NOMO-1 treated with DMSO at 0.1 percent for 48 hours (cell line): Measurements from ENCODE around the gene ECI1.
"Not testable (repeated sequence)": the region's sequence is repeated elsewhere in the genome, so short reads cannot be mapped to it uniquely, and the experiment has no call there.

Experiments used
- DNase-seq: peaks from one replicate; lab custom pipeline; 2025; ENCODE audit not compliant: unreplicated experiment; lab: John Stamatoyannopoulos, UW

The ECI1 gene

DNA sequence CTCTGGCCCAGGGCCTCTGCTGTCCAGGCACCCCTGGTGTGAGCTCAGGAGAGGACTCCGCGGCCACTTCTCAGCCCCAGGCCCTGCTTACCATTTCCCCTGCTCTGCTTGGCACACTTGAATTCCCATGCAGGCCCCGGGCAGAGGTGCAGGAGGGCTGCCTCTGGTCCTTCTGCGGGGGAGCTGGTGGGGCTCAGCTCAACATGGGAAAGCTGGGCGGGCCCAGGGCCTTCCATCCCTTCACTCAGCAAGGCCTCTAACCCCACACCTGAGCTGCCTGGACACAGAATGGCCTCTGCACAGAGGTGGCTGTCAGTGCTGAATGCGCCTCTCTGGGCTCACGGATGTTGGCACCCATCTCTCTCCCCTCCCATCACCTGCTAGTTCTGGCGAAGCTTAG lies 29.1 kb upstream of the ECI1 start:
- no peak for DNase-seq

DNA sequence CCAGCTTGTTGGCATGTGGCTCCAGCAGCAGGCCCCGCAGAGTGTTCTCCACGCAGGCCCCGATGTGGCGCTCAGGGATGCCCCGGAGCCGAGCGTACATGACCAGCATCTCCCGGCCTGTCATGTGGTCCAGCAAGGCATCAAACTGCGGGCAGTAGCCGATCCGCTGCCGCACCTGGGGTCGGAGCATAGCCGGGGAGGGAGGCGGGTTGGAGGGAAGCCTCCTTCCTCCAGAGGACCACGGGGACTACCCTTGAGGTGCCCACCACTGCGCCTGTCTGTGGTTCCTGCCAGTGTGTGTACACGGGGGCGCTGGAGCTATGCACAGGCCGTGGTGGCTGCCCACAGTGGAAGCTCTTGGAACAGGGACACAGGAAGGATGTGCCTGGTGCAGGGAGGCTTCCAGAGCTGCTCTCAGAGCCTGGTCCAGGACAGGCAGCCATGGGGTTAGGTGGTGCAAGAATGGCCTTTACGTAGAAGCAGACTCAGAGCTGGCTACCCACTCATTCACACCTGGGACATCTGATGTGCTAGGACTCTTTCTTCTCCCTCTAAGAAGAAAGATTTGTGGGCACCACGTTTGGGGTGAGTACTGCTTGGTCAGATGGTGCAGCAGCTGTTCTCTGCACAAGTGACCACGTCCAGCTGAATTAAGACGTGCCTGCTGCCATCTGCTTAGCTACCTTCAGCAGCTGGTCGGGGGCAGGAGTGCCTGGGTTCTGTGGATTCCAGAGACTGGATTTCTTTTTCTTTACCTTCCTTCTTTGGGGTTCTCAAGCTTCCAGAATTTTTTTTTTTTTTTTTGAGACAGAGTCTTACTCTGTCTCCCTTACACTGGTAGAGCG lies 27.8 kb upstream of the ECI1 start:
- DNase-seq = no peak

- no peak for DNase-seq
Observed at GRCh38 chr16:2278272-2278608, 26.9 kb upstream of the ECI1 start.

- DNase-seq = no peak
Observed at GRCh38 chr16:2277466-2278271, 26.3 kb upstream of the ECI1 start.

DNA sequence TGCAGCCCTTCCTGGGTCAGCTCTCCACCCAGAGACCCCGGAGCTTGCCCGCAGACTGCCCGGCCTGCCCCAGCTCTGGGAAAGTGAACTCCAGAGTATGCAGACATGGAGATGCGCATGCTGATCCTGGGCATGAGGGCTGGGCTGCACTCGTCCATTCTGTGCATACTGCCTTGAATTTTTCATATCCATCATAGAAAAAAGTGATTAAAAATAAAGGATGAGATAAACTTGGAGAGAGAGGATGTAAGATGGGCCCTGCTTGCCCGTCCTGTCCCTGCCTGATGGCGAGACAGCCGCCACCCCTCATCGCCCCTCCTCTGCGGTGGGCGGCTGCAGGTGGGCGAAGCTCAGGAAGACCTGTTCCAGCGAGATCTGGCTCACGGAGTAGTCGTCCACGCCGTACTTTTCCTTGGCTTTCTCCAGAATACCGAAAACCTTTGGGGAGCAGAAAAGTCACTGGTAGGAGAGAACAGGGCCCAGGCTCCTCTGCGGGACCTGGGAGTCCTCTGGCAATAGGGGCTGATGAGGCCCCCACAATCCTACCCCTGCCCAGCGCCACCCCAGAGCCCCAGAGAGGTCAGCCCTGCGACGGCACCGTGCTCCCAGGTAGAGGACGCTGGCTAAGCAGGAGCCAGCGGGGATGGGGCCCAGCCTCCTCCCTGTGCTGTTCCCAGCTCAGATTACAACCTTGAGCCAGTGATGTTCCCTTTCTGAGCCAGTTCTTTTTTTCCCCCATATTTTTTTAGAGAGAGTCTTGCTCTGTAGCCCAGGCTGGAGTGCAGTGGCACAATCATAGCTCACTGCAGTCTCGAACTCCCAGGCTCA lies 25.2 kb upstream of the ECI1 start:
- DNase-seq = no peak

DNA sequence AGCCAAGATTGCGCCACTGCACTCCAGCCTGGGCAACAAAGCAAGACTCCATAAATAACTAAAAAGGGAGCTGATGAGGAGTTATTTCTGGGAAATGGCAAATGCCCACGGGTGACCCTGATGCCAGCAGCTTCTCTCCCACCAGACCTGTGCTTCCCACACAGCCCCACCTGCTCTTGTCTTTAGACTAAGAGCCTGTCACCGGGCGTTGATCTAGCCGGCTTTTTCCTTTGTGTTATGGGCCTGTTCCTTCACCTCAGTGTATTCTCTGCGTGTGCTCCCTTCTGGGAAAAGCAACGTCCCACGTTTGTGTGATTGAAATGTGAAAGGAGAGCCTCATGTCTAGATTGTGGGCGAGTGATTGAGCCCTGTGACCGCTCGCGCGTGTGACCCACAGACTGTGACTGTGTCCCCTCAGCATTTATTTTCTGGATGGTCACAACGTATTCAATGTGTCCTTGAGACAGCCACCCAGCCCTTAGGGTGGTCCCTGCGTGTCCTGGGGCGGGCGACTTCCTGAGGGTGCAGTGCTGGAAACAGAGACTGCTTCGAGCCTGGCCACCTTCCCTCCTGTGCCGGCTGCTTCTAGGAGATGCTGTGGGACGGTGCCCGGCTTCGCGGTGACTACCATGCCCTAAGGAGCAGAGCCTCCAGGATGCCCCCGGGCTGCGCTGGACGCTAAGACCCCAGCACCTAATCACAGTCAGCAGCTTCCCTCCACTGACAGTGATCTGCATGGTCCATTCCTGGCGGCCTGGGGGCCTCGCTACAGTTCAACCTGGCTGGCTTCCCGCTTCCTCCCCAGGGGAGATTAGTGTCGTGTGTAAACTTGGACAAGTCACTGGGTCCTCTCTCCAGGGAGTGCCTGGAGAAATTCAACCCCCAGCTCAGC lies 24.3 kb upstream of the ECI1 start:
- DNase-seq = no peak

- no peak for DNase-seq
Observed at GRCh38 chr16:2273931-2274330, 22.5 kb upstream of the ECI1 start.

- DNase-seq = no peak
Observed at GRCh38 chr16:2273484-2273883, 22.1 kb upstream of the ECI1 start.

GRCh38 chr16:2271848-2272461 lies 20.6 kb upstream of the ECI1 start:
- no peak for DNase-seq

DNA sequence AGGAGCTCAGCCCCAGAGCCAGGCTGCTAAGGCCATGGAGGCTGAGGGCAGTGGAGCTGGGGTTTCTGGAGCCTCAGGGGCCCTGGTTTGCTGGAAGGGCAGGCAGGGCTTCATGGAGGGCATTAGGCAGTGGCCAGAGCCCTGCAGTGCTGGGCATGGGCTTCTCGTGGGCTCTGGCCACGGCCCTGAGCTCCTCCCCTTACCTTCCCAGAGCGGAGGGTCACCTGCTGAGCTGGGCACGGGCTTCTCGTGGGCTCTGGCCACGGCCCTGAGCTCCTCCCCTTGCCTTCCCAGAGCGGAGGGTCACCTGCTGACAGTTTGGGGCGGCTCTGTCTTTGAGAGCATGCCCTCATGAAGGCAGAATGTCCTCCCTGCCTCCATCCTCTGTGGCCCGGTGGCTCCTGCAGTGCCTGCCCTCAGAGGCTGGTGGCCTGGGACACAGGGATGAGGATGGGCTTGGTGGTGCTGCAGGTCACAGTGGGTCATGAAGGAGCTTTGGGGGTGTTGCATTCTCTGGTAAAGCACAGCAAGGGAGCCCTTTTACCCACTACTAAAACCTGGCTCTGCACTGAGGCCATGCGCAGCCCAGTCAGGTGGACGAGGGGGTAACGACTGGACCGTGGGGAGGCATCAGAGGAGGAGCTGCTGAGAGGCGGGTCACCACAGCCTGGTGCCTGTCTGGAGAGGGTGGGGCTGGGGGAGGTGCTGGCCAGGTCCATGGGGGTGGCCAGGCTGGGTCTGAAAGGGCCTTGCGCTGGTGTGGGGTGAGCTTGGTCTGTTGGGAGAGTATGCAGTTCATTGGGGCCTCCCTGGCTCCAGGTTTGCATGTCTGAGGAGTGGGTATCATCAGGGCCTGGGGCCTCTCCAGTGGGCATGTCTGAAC lies 19.4 kb upstream of the ECI1 start:
- no peak for DNase-seq

- no peak for DNase-seq
Observed at GRCh38 chr16:2270070-2270462, 18.7 kb upstream of the ECI1 start.

- peak; percentile 90 for DNase-seq
Observed at GRCh38 chr16:2267913-2268666, 16.7 kb upstream of the ECI1 start, which contains the start of gene RNPS1. Gene RNPS1 (minus strand): TSS chr16:2268126. CDS start chr16:2264643, 3,483 bp downstream.

DNA sequence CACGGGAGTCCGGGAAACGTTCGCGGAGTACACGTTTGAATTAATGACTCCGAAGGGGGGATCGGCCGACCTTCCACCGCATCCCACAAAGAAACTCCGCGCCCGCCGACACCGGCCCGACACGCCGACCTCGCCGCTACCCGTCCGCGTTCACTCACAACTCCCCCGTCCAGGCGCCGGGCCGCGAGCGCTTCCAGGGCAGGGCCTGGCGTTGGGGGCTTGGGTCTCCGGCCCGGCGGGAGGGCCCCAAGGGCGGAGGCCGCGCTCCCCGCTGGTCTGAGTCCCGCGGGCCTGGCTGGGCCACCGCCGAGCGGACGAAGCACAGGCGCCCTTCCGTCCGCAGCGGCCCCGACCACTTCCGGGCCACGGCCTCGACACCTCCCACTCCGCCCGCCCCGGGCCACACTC lies 16.1 kb upstream of the ECI1 start:
- peak; percentile 73 for DNase-seq

GRCh38 chr16:2266887-2267286 lies 15.5 kb upstream of the ECI1 start:
- DNase-seq = not testable (repeated sequence)

DNA sequence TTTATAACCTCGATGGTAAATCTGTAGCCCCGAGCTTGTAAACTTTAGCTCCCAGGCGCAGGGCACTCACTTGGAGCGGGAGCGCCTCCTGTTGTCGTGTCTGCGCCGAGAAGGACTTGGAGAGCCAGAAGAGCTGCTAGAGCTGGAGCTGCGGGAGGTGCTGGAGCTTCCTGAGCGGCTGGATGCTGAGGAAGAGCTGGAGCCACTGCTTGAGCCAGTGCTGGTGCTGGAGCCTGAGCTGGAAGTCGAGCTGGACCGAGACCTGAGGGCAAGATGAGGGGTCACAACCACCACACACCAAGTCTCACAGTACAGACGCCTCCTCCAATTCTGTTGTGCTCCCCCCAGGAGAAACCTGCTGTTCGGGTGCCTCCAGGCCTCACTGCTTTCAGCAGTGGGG lies 11.6 kb upstream of the ECI1 start:
- DNase-seq = not testable (repeated sequence)

DNA sequence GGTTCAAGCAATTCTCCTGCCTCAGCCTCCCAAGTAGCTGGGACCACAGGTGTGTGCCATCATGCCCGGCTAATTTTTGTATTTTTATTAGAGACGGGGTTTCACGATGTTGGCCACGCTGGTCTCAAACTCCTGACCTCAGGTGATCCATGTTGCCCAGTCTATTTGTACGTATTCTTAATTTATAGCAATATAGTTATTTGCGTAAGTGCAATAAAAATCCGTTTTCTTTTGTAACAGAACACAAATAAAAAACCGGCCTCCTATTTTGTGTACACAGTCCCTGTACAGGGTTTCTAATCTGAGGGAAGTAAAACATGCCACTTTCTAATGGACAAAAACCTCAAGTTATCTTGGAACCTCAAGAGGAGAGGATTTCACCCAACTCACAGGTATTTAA lies 8.9 kb upstream of the ECI1 start:
- no peak for DNase-seq

DNA sequence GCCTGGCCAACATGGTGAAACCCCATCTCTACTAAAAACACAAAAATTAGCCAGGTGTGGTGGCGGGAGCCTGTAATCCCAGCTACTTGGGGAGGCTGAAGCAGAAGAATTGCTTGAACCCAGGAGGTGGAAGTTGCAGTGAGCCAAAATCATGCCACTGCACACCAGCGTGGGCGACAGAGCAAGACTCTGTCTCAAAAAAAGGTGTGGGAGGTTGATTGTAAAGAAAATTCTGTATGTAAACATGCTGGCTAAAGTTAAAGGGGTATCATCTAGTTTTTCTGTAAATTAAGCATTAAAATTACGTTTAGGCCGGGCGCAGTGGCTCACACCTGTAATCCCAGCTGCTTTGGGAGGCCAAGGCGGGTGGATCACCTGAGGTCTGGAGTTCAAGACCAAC lies 7.1 kb upstream of the ECI1 start:
- DNase-seq = not testable (repeated sequence)

- DNase-seq = no peak
Observed at GRCh38 chr16:2257726-2258125, 6.3 kb upstream of the ECI1 start.
